Sigmoid colon (tissue), 7 donors: Measurements from ENCODE around the gene SLC6A18. TPM values are rescaled to one million over a fixed set of nuclear protein-coding genes. Genes with fewer than 3 reads are reported as not detected.

Experiments
- DNase-seq: peaks from one replicate; pipeline ENCODE4 v3.0.0-alpha.2; 2019
- H3K27ac ChIP-seq, 4 donors: fragments of 200-600 bp; sonication (generic); one replicate each; pipeline ENCODE4 v1.5.1; 2016 to 2019; ENCODE audit warnings: mild to moderate bottlenecking in 1 of 4
- H3K27me3 ChIP-seq, 3 donors: fragments of 200-600 bp; sonication (generic); one replicate each; pipeline ENCODE4 v1.5.1; 2019; ENCODE audit warnings: mild to moderate bottlenecking in 1 of 3
- H3K36me3 ChIP-seq, 4 donors: fragments of 200-600 bp; sonication (generic); one replicate each; pipeline ENCODE4 v1.5.1; 2016 to 2019
- H3K4me1 ChIP-seq, 4 donors: fragments of 200-600 bp; sonication (generic); one replicate each; pipeline ENCODE4 v1.5.1; 2017 to 2019
- H3K4me3 ChIP-seq, 4 donors: fragments of 200-600 bp; sonication (generic); one replicate each; pipeline ENCODE4 v1.5.1; 2017 to 2019; ENCODE audit warnings: mild to moderate bottlenecking in 2 of 4, moderate library complexity in 1 of 4
- H3K9me3 ChIP-seq, 4 donors: fragments of 200-600 bp in 3 of 4; sonication (generic) in 3 of 4; one replicate each; pipeline versions ENCODE4 v1.5.1 to v1.6.1; 2013 to 2019
- EP300 ChIP-seq, 4 donors: sonication (generic); formaldehyde crosslinking; IDR thresholded peaks; one replicate each; pipeline ENCODE4 v1.6.1; 2017; ENCODE audit warnings: antibody characterized with exemption in 4 of 4
- POLR2A ChIP-seq, 2 donors: fragments of 450-650 bp; IDR thresholded peaks; one replicate each; pipeline ENCODE4 v1.6.1; 2016; ENCODE audit warnings: antibody characterized with exemption in 2 of 2, mild to moderate bottlenecking in 2 of 2, moderate library complexity in 2 of 2
- POLR2AphosphoS5 ChIP-seq, 4 donors: sonication (generic); formaldehyde crosslinking; IDR thresholded peaks; one replicate each; pipeline ENCODE4 v1.6.1; 2017; ENCODE audit warnings: antibody characterized with exemption in 4 of 4
- WGBS, 2 donors: extraction: QIAGEN DNeasy Blood & Tissue Kit; methylation state at CpG; one replicate each; pipeline ENCODE4 v1.1.7; 2013; 5-methylcytosine and 5-hydroxymethylcytosine counted together
- intact Hi-C: fragments of 100-400 bp; cut with DNase I; formaldehyde crosslinking; loops from one replicate; pipeline ENCODE4 v1.15.1; 2023
- polyA plus RNA-seq, 3 donors: library from polyadenylated mRNA; stranded (reverse); fragments of 200-250 nt; gene quantifications; one replicate each; pipeline ENCODE4 v1.2.3, GENCODE V29; 2013
- total RNA-seq, 4 donors: library from RNA; depleted of rRNA; stranded (reverse); fragments of >200 nt; gene quantifications; one replicate each; pipeline ENCODE4 v1.1.0, GENCODE V29; 2016
- TF ChIP-seq, protein P1 (sequence below), 4 experiments: fragments of 450-650 bp in 3 of 4; fragments of 200-600 bp in 1 of 4; IDR thresholded peaks; one replicate each; pipeline ENCODE4 v1.5.1; 2016 to 2019; ENCODE audit warnings: antibody characterized with exemption in 4 of 4, mild to moderate bottlenecking in 3 of 4, moderate library complexity in 2 of 4
- donor health status: healthy with polysubstance abuse.
- donor health status: Bipolar disorder and iron deficiency.
- donor health status: healthy.

Gene SLC6A18
- total and polyA plus RNA-seq, 7 donors: 0.07 TPM; not detected in 6

GRCh38 chr5:1268056-1268455 lies 42.9 kb downstream of the SLC6A18 start:
- intact Hi-C loops: no loop called here
- H3K27ac ChIP-seq: no peak overlapping the region
- no peaks in the 10 kb centered on the region for H3K27me3 ChIP-seq
- TF ChIP-seq POLR2AphosphoS5 (IDR thresholded peaks at IDR 0.05): no peak
- TF ChIP-seq, protein P1, sequence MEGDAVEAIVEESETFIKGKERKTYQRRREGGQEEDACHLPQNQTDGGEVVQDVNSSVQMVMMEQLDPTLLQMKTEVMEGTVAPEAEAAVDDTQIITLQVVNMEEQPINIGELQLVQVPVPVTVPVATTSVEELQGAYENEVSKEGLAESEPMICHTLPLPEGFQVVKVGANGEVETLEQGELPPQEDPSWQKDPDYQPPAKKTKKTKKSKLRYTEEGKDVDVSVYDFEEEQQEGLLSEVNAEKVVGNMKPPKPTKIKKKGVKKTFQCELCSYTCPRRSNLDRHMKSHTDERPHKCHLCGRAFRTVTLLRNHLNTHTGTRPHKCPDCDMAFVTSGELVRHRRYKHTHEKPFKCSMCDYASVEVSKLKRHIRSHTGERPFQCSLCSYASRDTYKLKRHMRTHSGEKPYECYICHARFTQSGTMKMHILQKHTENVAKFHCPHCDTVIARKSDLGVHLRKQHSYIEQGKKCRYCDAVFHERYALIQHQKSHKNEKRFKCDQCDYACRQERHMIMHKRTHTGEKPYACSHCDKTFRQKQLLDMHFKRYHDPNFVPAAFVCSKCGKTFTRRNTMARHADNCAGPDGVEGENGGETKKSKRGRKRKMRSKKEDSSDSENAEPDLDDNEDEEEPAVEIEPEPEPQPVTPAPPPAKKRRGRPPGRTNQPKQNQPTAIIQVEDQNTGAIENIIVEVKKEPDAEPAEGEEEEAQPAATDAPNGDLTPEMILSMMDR (IDR thresholded peaks at IDR 0.05): no peak
- TF ChIP-seq POLR2A (IDR thresholded peaks at IDR 0.05): no peak
- TF ChIP-seq EP300 (IDR thresholded peaks at IDR 0.05): no peak
- peaks cover 0 to 3% (median under 1%) of the 10 kb centered on the region in 4 donors for H3K9me3 ChIP-seq
- 94 to 97% methylated on average over 13 of the region's 13 CpGs for WGBS, 2 donors
- no peak overlapping the region for H3K4me3 ChIP-seq
- DNase-seq: no peak
- H3K4me1 ChIP-seq: no peaks in the 10 kb centered on the region
- H3K36me3 ChIP-seq: no peaks in the 10 kb centered on the region

- no peak for DNase-seq
- Histone ChIP-seq H3K4me3 (no peak overlapping the region), H3K36me3 (no peaks in the 10 kb centered on the region), H3K4me1 (no peaks in the 10 kb centered on the region), H3K27ac (no peak overlapping the region), H3K27me3 (no peaks in the 10 kb centered on the region), H3K9me3 (no peaks in the 10 kb centered on the region)
- TF ChIP-seq, protein P1 (IDR thresholded peaks at IDR 0.05): no peak
- TF ChIP-seq POLR2A (IDR thresholded peaks at IDR 0.05) (no peak), EP300 (IDR thresholded peaks at IDR 0.05) (no peak), POLR2AphosphoS5 (IDR thresholded peaks at IDR 0.05) (no peak)
- intact Hi-C loops: no loop called here
- 85 to 93% methylated on average over 13 of the region's 13 CpGs for WGBS, 2 donors
Observed at GRCh38 chr5:1268666-1269065, 43.5 kb downstream of the SLC6A18 start.

DNA sequence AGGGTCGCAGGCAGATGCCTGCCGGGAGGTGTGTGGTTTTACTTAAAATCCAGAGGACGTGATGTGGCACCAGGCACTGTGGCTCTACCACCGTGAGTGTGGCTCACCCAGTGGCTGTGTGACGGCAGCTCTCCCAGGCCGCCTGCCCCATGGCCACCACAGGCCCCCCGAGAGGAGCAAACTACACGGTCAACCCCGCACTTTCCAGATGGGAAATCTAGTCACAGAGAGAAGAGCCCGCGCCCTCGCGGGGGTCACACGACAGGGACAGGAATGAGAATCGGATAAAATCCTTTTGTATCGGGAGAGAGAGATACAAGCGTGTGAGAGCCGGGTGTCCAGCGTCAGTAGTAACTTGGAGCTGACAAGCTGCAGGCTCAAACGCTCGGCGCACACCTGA lies 45.2 kb downstream of the SLC6A18 start:
- 96% methylated on average over 22 of the region's 22 CpGs for WGBS, 2 donors
- H3K27ac ChIP-seq: no peak overlapping the region
- H3K27me3 ChIP-seq: peaks cover 0 to 5% (median 0%) of the 10 kb centered on the region in 3 donors
- H3K4me3 ChIP-seq: no peak overlapping the region
- no peaks in the 10 kb centered on the region for H3K9me3 ChIP-seq
- intact Hi-C loops: no loop called here
- TF ChIP-seq, protein P1 (IDR thresholded peaks at IDR 0.05): no peak
- TF ChIP-seq EP300 (IDR thresholded peaks at IDR 0.05) (no peak), POLR2AphosphoS5 (IDR thresholded peaks at IDR 0.05) (no peak), POLR2A (IDR thresholded peaks at IDR 0.05) (no peak)
- H3K36me3 ChIP-seq: no peaks in the 10 kb centered on the region
- H3K4me1 ChIP-seq: no peaks in the 10 kb centered on the region
- DNase-seq: no peak

GRCh38 chr5:1270933-1271914 lies 46.0 kb downstream of the SLC6A18 start:
- Histone ChIP-seq H3K4me1 (no peaks in the 10 kb centered on the region), H3K27me3 (peaks cover 0 to 5% (median 0%) of the 10 kb centered on the region in 3 donors), H3K4me3 (no peak overlapping the region), H3K27ac (no peak overlapping the region), H3K9me3 (no peaks in the 10 kb centered on the region), H3K36me3 (no peaks in the 10 kb centered on the region)
- TF ChIP-seq, protein P1 (IDR thresholded peaks at IDR 0.05): no peak
- TF ChIP-seq POLR2A (IDR thresholded peaks at IDR 0.05) (no peak), EP300 (IDR thresholded peaks at IDR 0.05) (no peak), POLR2AphosphoS5 (IDR thresholded peaks at IDR 0.05) (no peak)
- no peak for DNase-seq
- WGBS, 2 donors: 94 to 95% methylated on average over 39 of the region's 39 CpGs
- intact Hi-C loops: no loop called here
